NCI-H526 treated with DMSO at 0.1 percent for 48 hours (cell line): ENCODE results near the gene PPIC.
"Not testable (repeated sequence)": the region's sequence is repeated elsewhere in the genome, so short reads cannot be mapped to it uniquely, and the experiment has no call there.

Experiments
- DNase-seq: peaks from one replicate; lab custom pipeline; 2025; lab: John Stamatoyannopoulos, UW

The PPIC gene

DNA sequence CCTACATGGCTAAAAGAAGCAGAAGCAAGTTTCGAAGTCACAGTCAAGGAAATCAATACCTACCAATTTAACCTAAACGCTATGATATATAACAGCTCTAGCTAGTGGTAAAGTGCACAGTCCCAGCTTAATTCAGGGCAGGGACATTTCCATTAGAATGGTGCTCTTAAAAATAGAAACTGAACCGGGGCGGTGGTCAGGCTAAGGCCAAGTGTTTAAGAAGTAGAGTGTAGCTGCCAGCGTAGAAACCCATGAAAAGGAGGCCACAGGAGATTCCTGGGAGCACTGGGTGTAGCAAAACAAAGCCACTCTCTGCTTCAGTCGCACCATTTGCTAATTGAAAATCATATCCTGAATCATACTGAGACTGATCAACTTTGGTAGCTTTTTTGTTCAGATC is 28.8 kb downstream of the PPIC start:
- DNase-seq, result no peak

DNA sequence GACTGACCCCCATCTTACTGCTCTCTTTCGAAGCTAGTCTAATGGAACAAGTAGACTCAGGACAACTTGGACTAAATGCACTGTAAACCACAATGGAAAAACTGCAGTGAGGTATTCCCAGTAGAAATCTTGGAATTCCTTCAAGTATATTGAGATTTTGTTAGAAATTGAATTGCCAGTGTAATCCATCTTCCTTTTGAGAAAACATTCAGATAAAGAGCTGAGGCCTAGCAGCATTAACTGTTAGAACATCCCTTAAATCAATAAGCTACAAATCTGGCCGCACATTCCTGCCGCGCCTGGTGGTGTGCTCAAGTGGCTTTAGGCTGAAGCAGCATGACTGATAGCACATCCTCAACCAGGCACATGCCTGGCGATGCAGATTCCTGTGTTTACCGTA is 29.3 kb downstream of the PPIC start:
- DNase-seq, result no peak

DNA sequence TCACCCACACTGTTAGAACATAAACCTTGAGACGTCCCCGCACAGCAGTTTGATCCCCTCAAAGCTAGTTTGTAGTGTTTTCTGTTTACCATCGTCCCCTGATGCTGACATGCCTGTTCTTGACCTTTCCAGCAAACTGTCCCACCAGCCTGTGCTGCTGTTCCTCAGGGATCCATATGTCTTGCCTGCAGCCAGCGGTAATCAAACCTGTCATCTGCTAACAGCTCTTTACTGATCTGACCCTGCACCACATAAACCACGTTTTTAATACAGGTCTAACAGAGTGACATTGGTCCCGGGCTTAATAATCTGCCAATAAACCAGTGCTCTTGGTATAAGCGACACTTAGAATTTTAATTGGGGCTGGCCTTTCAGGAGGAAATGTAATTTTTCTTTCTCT is 34.7 kb downstream of the PPIC start:
- DNase-seq, result no peak

DNA sequence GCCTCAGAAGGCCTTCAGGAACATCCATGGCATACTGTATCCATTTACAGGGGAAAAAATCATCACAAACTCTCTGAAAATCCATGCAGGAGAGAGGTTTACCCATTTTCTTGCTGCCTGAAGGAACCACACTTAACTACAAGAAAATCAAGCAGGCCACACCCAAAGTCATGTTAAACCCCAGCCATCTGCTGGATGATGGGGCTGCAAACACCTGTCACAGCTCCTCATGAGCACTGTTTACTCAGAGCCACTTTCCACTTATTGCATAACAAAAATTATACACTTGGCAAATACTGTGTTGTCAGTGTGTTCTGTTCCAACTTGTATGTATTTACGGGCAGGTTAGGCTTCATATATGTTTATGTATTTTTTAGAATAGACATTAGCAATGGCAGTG is 35.8 kb downstream of the PPIC start:
- no peak for DNase-seq

- DNase-seq, result no peak
Observed at GRCh38 chr5:122999947-123000563, 36.5 kb downstream of the PPIC start.

- DNase-seq, result no peak
Observed at GRCh38 chr5:122997294-122997693, 39.2 kb downstream of the PPIC start.

GRCh38 chr5:122996091-122996490 is 40.4 kb downstream of the PPIC start:
- DNase-seq, result no peak

- no peak for DNase-seq
Observed at GRCh38 chr5:122985954-122986721, 50.4 kb downstream of the PPIC start.

DNA sequence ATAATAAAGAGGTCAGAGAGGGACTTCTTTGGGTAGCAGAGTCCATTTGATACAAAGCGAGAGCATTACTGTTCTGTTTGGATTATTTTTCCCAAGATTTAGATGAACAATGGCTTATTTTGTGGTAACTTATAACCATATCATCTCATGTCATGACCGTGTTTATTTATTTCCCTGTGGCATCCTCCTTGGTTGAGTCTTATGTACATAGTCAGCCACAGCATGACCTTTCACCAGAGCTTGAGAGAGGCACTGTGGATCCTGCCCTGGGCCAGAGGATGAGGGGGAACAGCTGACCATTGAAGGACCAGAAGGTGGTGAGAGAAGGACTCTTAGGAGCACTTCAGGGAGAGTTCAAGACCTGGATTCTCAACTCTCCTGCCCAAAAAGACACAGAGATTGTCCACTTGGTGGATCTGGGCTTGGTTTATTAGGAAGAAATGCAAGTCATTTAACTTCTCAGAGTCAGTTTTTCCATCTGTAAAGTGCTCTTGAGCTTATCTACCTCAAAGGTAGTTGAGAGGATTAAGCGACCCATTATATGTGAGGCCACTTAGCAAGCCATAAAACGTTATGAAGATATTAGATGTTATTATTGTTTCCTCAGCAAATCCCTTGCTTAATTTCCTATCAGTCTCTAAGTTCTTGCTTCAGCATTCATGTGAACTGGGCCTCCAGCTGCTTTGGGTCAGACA is 51.4 kb downstream of the PPIC start:
- DNase-seq, result no peak

DNA sequence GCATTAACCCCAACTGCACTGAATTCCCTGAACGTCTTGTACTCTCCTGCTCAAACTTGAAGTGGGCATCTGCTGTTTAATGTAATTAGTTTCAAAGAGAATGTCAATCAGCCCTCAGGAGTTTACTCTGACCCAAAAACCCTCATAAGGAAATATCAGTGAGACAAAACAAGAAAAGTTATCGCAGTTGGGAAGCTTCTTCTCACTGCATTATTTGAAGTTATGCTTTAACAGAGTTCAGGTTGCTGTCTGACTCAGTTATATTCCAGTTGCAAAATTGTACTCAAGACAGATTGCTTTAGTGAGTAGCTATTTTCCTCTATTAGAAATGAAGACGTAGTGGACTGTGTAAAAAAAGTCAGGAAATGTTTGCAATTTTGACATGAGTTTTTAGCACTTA is 52.1 kb downstream of the PPIC start:
- no peak for DNase-seq

- no peak for DNase-seq
Observed at GRCh38 chr5:122982376-122982775, 54.1 kb downstream of the PPIC start.

GRCh38 chr5:122981846-122982245 is 54.7 kb downstream of the PPIC start:
- DNase-seq, result no peak

- no peak for DNase-seq
Observed at GRCh38 chr5:122978644-122979297, 57.8 kb downstream of the PPIC start.

DNA sequence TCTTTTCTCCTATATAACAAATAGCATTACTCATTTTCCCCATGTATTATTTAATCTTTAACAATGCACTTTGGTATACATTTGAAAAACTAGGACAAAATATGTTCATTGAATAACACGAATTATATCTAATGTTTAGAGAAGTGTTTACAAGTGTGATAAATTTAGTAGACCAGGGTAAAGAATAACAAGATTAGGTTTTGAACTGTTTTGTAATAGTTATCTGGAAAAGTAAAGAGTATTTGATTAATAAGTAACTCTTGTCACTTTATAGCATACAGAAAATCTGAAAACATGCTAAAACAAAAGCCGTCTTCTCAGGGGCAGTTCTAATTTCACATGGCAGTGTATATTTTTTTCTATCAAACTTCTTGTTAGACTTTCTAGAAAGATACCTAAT is 58.5 kb downstream of the PPIC start:
- no peak for DNase-seq

- DNase-seq, result no peak
Observed at GRCh38 chr5:122977319-122977718, 59.2 kb downstream of the PPIC start.

DNA sequence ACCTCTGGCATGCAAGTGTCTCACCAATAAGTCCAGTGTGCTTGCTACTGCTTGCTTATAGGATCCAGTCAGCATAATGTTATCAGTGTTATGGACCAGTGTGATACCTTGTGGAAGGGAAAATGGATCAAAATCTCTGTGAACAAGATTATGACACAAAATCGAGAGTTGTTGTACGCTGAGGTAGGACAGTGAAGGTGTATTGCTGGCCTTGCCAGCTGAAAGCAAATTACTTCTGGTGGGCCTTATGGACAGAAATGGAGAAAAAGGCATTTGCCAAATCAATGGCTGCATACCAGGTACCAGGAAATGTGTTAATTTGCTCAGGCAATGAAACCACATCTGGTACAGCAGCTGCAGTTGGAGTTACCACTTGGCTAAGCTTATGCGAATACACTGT is 62.3 kb downstream of the PPIC start:
- not testable (repeated sequence) for DNase-seq

GRCh38 chr5:122973759-122974158 is 62.8 kb downstream of the PPIC start:
- not testable (repeated sequence) for DNase-seq
